NOMO-1 treated with dmso at 0.1 percent for 144 hours (cell line): Measurements from ENCODE around the gene LYSMD2.

Experiments used
- DNase-seq: peaks from one replicate; lab custom pipeline; 2025; ENCODE audit not compliant: unreplicated experiment; lab: John Stamatoyannopoulos, UW

Gene LYSMD2

GRCh38 chr15:51720201-51720995 is 17.1 kb downstream of the LYSMD2 start:
- no peak for DNase-seq

- no peak for DNase-seq
Observed at GRCh38 chr15:51718746-51719145, 18.7 kb downstream of the LYSMD2 start.

- DNase-seq = no peak
Observed at GRCh38 chr15:51718219-51718618, 19.2 kb downstream of the LYSMD2 start.

- DNase-seq = no peak
Observed at GRCh38 chr15:51714911-51715310, 22.5 kb downstream of the LYSMD2 start.

- DNase-seq = no peak
Observed at GRCh38 chr15:51714162-51714561, 23.3 kb downstream of the LYSMD2 start.

GRCh38 chr15:51709031-51709430 is 28.4 kb downstream of the LYSMD2 start:
- no peak for DNase-seq

- DNase-seq = no peak
Observed at GRCh38 chr15:51708013-51708412, 29.4 kb downstream of the LYSMD2 start.

- DNase-seq = no peak
Observed at GRCh38 chr15:51706926-51707608, 30.4 kb downstream of the LYSMD2 start.

GRCh38 chr15:51706291-51706690 is 31.2 kb downstream of the LYSMD2 start:
- no peak for DNase-seq

GRCh38 chr15:51702710-51703109 is 34.7 kb downstream of the LYSMD2 start:
- no peak for DNase-seq

- no peak for DNase-seq
Observed at GRCh38 chr15:51699373-51699772, 38.1 kb downstream of the LYSMD2 start.

GRCh38 chr15:51697163-51697562 is 40.3 kb downstream of the LYSMD2 start:
- DNase-seq = no peak

GRCh38 chr15:51696566-51696965 is 40.9 kb downstream of the LYSMD2 start:
- DNase-seq = no peak

- no peak for DNase-seq
Observed at GRCh38 chr15:51692154-51692553, 45.3 kb downstream of the LYSMD2 start.

GRCh38 chr15:51688863-51689262 is 48.6 kb downstream of the LYSMD2 start:
- DNase-seq = no peak

- DNase-seq = no peak
Observed at GRCh38 chr15:51687565-51687964, 49.9 kb downstream of the LYSMD2 start.

GRCh38 chr15:51681303-51681963 is 56.0 kb downstream of the LYSMD2 start, which contains the start of gene SCG3:
SCG3 (plus strand) TSS chr15:51681503; CDS start chr15:51681756, 253 bp downstream.
- DNase-seq = peak; percentile 77

GRCh38 chr15:51680321-51680720 is 57.1 kb downstream of the LYSMD2 start:
- DNase-seq = no peak

GRCh38 chr15:51678096-51678495 is 59.4 kb downstream of the LYSMD2 start:
- DNase-seq = no peak

- no peak for DNase-seq
Observed at GRCh38 chr15:51677452-51677851, 60.0 kb downstream of the LYSMD2 start.

- no peak for DNase-seq
Observed at GRCh38 chr15:51677021-51677420, 60.4 kb downstream of the LYSMD2 start.

- DNase-seq = no peak
Observed at GRCh38 chr15:51675234-51675633, 62.2 kb downstream of the LYSMD2 start.
